HUES6 (cell line): ENCODE measurements around the gene ARHGAP19.
"Not testable (repeated sequence)": the region's sequence is repeated elsewhere in the genome, so short reads cannot be mapped to it uniquely, and the experiment has no call there.

Source experiments
- H3K27ac ChIP-seq: 2 replicates; pipeline ENCODE4 v1.7.0; 2013; ENCODE audit warnings: low read depth, mild to moderate bottlenecking, low read length, inconsistent platforms
- H3K27me3 ChIP-seq: 2 replicates; pipeline ENCODE4 v1.6.1; 2013; ENCODE audit warnings: low read length; ENCODE audit not compliant: control insufficient read depth, insufficient read depth
- H3K36me3 ChIP-seq: 2 replicates; pipeline ENCODE4 v1.6.1; 2013; ENCODE audit warnings: low read length; ENCODE audit not compliant: control insufficient read depth, insufficient read depth
- H3K4me1 ChIP-seq: 2 replicates; pipeline ENCODE4 v1.6.1; 2013; ENCODE audit warnings: low read length; ENCODE audit not compliant: control insufficient read depth, insufficient read depth
- H3K4me3 ChIP-seq: 2 replicates; pipeline ENCODE4 v1.5.1; 2013; ENCODE audit warnings: low read depth, low read length
- H3K9ac ChIP-seq: one replicate; pipeline ENCODE4 v1.6.1; 2013; ENCODE audit warnings: mild to moderate bottlenecking, low read length
- H3K9me3 ChIP-seq: 2 replicates; pipeline ENCODE4 v1.6.1; 2013; ENCODE audit warnings: low read depth, low read length; ENCODE audit not compliant: control insufficient read depth, insufficient read depth

The ARHGAP19 gene

DNA sequence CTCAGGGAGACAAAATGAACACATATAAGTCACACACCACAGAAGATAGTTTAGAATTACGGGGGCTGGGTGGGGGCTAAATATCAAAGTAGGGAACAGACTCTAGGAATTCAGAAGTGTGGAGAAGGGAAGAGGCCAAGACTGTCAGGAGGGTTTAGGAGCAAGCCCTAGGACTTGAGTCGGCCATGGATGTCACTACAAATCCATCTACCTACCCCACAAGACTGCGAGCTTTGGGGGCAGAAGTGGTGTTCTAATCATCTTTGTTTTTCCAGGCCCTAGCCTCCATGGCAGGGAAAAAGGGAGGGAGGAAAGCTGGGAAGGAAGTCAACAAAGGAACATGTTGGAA lies 5.8 kb upstream of the ARHGAP19 start:
- no peak overlapping the region for H3K27ac ChIP-seq
- no peak overlapping the region for H3K4me3 ChIP-seq
- no peaks in the 10 kb centered on the region for H3K4me1 ChIP-seq
- no peak overlapping the region for H3K9ac ChIP-seq
- no peaks in the 10 kb centered on the region for H3K36me3 ChIP-seq
- no peaks in the 10 kb centered on the region for H3K27me3 ChIP-seq
- H3K9me3 ChIP-seq, result no peaks in the 10 kb centered on the region

DNA sequence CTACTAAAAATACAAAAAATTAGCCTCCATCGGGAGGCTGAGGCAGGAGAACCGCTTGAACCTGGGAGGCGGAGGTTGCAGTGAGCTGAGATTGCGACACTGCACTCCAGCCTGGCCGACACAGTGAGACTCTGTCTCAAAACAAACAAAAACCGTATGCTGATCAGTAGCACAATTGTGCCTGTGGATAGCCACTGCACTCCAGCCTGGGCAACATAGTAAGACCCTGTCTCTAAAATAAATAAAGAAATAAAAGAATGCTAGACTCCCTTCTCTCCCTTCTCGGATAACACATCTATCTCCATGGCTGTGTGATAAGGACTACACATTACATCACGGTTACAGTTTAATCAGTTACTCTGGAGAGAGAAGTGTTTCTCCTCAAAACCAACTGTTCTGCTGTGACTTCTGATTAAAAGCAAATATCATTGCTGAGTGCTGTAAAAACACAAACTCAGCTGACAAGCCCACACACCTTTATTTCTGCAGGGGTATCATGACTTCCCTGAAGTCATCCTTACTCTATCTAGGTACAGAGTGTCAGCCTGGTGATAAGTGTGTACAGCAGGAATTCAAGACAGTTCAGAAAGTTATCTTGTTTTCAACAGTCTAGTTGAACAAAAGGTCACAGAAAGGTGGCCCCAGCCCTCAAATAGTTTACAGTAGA lies 5.3 kb upstream of the ARHGAP19 start:
- Histone ChIP-seq H3K4me3 (no peak overlapping the region), H3K9ac (no peak overlapping the region), H3K27ac (no peak overlapping the region), H3K27me3 (no peaks in the 10 kb centered on the region), H3K4me1 (no peaks in the 10 kb centered on the region), H3K36me3 (no peaks in the 10 kb centered on the region), H3K9me3 (no peaks in the 10 kb centered on the region)

DNA sequence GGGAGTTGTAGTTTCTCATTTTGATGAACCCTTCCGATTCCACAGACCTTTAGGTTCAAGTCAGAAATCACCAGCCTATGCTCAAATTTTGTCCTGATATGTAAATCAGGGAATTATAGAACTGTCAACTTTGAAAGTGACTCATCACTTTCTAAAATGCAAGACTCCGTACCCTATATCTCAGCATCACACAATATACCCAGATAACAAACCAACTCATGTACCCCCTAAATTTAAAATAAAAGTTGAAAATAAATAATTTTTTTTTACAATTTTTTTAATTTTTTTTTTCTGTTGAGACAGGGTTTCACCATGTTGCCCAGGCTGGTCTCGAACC lies 393 bp upstream of the ARHGAP19 start:
- H3K27ac ChIP-seq, result no peak overlapping the region
- no peaks in the 10 kb centered on the region for H3K36me3 ChIP-seq
- no peaks in the 10 kb centered on the region for H3K9me3 ChIP-seq
- no peaks in the 10 kb centered on the region for H3K27me3 ChIP-seq
- H3K4me1 ChIP-seq, result peaks cover 4% of the 10 kb centered on the region; the same call in 1 of the 2 replicates
- H3K4me3 ChIP-seq, result no peak overlapping the region
- no peak overlapping the region for H3K9ac ChIP-seq

DNA sequence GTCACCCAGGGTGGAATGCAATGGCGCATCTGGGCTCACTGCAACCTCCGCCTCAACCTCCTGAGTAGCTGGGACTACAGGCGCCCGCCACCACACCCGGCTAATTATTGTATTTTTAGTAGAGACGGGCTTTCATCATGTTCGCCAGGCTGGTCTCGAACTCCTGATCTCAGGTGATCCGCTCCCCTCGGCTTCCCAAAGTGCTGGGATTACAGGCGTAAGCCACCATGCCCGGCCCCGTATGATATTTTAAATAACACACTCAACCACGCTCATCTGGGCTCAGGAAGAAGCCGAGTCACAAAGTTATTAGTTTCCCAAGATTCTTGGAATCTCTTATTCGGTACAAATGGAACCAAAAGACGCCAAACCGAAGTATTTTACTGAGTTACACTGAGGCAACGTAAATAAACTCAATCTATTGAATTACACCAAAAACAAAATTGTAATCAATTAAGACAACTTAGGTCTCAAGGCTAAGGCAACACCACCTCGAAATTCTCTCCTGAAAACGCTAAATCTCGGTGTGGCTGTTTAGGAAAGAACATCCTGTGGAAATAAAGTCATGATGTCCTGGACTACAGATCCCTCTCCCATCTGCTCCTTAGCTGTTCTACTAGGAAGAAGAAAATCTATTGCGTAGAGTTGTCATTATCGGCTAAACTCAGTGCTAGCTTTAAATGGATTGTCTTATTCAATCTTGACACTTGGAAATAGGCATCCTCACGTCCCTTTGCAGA lies 910 bp downstream of the ARHGAP19 start:
- peaks cover 4% of the 10 kb centered on the region for H3K36me3 ChIP-seq
- H3K4me3 ChIP-seq, result peak overlapping the region; percentile 82
- peaks cover 4% of the 10 kb centered on the region; the same call in 1 of the 2 replicates for H3K4me1 ChIP-seq
- no peaks in the 10 kb centered on the region for H3K9me3 ChIP-seq
- peak overlapping the region; percentile 82; the same call in 1 of the 2 replicates for H3K27ac ChIP-seq
- peak overlapping the region; percentile 88 for H3K9ac ChIP-seq
- no peaks in the 10 kb centered on the region for H3K27me3 ChIP-seq

DNA sequence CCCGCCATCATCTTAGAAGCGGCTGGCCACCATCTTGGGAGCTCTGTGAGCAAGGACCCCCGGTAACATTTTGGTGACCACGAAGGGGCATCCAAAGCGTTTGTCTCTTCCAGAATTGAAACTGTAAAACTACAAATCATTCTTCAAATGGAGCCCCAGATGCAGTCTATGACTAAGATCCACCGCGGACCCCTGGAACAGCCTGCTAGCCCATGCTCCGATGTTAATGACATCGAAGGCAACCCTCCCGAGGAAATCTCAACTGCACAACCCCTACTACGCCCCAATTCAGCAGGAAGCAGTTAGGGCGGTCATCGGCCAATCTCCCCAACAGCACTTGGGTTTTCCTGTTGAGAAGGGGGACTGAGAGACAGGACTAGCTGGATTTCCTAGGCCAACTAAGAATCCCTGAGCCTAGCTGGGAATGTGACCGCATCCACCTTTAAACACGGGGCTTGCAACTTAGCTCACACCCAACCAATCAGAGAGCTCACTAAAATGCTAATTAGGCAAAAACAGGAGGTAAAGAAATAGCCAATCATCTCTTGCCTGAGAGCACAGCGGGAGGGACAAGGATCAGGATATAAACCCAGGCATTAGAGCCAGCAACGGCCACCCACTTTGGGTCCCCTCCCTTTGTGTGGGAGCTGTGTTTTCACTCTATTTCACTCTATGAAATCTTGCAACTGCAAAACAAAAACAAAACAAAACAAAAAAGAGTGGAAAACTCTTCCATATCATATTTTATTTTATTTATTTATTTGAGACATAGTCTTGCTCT lies 1.7 kb downstream of the ARHGAP19 start:
- peak overlapping the region; percentile 82; the same call in 1 of the 2 replicates for H3K4me3 ChIP-seq
- H3K36me3 ChIP-seq, H3K9me3 ChIP-seq, H3K9ac ChIP-seq, H3K4me1 ChIP-seq, H3K27ac ChIP-seq, H3K27me3 ChIP-seq: not testable (repeated sequence)

DNA sequence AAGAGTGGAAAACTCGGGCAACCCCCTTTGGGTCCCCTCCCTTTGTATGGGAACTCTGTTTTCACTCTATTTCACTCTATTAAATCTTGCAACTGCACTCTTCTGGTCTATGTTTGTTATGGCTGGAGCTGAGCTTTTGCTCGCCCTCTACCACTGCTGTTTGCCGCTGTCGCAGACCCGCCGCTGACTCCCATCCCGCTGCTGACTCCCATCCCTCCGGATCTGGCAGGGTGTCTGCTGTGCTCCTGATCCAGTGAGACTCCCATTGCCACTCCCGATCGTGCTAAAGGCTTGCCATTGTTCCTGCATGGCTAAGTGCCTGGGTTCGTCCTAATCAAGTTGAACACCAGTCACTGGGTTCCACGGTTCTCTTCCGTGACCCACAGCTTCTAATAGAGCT lies 2.4 kb downstream of the ARHGAP19 start:
- not testable (repeated sequence) for H3K9ac ChIP-seq, H3K27me3 ChIP-seq, H3K4me1 ChIP-seq, H3K36me3 ChIP-seq, H3K4me3 ChIP-seq, H3K27ac ChIP-seq, H3K9me3 ChIP-seq

DNA sequence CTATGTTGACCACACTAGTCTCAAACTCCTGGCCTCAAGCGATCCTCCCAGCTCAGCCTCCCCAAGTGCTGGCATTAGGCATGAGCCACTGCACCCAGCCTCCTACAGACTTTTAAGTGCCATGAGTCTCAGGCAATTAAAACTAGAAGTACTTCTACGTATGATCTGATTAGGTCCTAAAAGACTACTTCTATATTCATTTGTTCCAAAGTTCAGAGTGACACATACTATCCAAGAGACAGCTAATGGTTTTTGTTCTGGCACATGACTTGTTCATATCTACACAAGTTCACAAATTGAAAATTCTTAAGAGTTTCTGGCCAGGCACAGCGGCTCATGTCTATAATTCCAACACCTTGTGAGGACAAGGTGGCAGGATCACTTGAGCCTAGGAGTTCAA lies 11.7 kb downstream of the ARHGAP19 start:
- no peaks in the 10 kb centered on the region for H3K27me3 ChIP-seq
- peaks cover 5% of the 10 kb centered on the region; the same call in 1 of the 2 replicates for H3K4me1 ChIP-seq
- H3K4me3 ChIP-seq, result no peak overlapping the region
- no peak overlapping the region for H3K27ac ChIP-seq
- H3K36me3 ChIP-seq, result no peaks in the 10 kb centered on the region
- no peak overlapping the region for H3K9ac ChIP-seq
- H3K9me3 ChIP-seq, result no peaks in the 10 kb centered on the region

DNA sequence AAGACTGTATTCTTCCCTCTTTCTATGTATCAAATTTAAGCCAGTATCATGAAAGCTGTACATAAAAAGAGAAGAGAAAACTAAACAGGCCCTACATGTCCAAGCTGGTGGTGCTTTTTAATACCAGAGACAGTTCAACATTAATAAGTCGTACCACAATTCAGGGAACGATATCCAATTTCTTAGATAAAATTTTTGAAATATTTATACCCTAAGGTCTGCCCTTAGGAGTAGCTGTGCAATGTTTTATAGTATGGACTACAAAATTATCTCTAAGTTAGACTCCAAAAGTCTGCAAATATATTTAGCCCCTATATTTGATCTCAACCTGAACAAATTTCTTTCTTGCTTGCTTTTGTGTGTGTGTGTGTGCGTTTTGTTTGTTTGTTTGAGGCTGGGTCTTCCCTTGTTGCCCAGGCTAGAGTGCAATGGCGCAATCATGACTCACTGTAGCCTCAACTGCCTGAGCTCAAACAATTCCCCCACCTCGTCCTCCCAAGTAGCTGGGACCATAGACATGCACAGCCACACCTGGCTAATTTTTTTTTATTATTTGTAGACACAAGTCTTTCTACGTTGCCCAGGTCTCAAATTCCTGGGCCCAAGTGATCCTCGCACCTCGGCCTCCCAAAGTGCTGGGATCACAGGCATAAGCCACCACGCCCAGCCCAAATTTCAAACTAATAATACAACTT lies 13.2 kb downstream of the ARHGAP19 start:
- Histone ChIP-seq H3K4me1 (peaks cover 5% of the 10 kb centered on the region; the same call in 1 of the 2 replicates), H3K9me3 (no peaks in the 10 kb centered on the region), H3K27me3 (no peaks in the 10 kb centered on the region), H3K27ac (0 out of 2 replicates have a peak overlapping the region, but pooled peaks have one; percentile 19), H3K36me3 (no peaks in the 10 kb centered on the region), H3K4me3 (no peak overlapping the region), H3K9ac (no peak overlapping the region)

DNA sequence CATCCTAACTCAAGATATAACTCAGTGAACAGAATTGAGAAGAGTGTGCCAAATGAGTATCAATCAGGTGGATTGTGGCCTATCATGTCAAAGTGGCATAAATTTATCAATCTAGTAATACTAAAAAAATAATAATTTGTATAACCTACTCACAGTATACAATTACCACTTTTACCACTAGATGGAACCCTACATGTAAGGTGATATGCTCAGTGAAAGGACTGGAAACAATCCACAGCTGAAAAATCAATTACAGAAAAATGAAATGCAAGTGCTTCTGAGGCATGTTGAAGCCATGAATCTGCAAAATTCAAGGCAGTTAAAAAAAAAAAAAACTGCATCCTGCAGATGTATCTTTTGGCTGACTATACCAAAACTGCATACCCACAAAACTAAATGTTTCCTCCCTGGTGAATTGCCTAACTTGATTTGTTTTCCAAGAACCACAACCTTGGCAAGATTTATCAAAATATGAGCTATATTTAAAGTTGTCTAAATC lies 13.9 kb downstream of the ARHGAP19 start:
- H3K27ac ChIP-seq, result 0 out of 2 replicates have a peak overlapping the region, but pooled peaks have one; percentile 19

DNA sequence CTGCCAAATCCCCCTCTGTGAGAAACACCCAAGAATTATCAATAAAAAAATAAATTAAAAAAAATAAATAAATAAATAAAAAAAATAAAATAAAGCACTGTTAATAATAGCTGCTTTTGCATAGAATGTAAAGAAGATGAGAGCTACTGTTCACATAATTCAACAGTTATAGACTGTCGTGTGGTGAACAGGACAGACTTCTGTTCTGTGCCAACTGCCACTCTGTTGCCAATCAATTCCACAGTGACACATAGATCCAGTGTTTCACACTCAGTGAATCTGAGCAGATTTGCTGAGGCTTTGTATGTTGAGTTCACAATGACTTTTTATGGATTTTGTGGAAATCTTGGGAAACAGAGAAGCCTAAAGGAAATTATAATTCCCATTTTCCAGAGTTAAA lies 14.9 kb downstream of the ARHGAP19 start:
- H3K9ac ChIP-seq, result no peak overlapping the region
- no peak overlapping the region for H3K27ac ChIP-seq
- H3K4me3 ChIP-seq, result no peak overlapping the region
- H3K27me3 ChIP-seq, result no peaks in the 10 kb centered on the region
- no peaks in the 10 kb centered on the region; the same call in 1 of the 2 replicates for H3K36me3 ChIP-seq
- H3K4me1 ChIP-seq, result peaks cover 5% of the 10 kb centered on the region; the same call in 1 of the 2 replicates
- no peaks in the 10 kb centered on the region for H3K9me3 ChIP-seq

More for the DNA sequence above, 13.9 kb downstream of the ARHGAP19 start:
- no peaks in the 10 kb centered on the region; the same call in 1 of the 2 replicates for H3K36me3 ChIP-seq
- H3K4me3 ChIP-seq, result no peak overlapping the region
- H3K9me3 ChIP-seq, result no peaks in the 10 kb centered on the region
- H3K27me3 ChIP-seq, result no peaks in the 10 kb centered on the region
- H3K9ac ChIP-seq, result no peak overlapping the region
- peaks cover 5% of the 10 kb centered on the region; the same call in 1 of the 2 replicates for H3K4me1 ChIP-seq
